Stimulated activated CD8-positive, alpha-beta memory T cell treated with anti-CD3 and anti-CD28 coated beads, Interleukin-4, amount 100 ng/mL, for 48 hours (primary cell): Measurements from ENCODE around the gene TBX1.
A peak's percentile ranks its signal among the peaks of the same experiment; 100 is the strongest.

Source experiments
- DNase-seq: peaks from one replicate; pipeline ENCODE4 v3.0.0-alpha.2; 2020

Gene TBX1

DNA sequence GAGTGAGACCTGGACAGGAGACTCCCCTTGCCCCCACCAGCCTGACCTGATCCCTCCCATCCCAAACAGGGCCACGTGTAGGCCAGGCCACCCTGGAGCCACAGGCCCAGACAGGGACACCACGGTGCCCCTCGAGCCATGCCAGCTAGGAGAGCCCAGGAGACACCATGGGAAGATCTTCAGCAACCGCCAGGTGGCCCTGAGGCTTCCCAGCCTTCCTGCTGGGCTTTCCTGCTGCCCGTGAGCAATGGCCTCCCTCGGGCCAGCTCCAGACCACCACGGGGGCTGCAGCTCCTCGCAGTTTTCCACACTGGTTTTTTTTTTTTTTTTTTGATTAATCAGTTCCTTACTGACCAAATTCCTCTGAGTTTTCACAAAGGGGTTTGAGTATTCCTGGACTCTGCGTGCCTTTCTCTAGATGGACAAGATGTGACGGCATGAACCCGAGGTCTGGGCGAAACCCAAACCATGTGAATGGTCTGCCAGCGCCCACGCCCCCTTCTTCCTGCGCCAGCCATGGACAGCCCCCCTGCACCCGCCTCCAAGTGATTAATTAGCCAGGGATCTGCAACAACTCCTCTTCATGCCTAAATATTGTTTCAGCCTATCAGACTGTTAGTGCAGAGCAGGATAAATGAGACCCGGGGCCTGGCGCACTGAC lies 40.9 kb downstream of the TBX1 start:
- DNase-seq, result no peak

DNA sequence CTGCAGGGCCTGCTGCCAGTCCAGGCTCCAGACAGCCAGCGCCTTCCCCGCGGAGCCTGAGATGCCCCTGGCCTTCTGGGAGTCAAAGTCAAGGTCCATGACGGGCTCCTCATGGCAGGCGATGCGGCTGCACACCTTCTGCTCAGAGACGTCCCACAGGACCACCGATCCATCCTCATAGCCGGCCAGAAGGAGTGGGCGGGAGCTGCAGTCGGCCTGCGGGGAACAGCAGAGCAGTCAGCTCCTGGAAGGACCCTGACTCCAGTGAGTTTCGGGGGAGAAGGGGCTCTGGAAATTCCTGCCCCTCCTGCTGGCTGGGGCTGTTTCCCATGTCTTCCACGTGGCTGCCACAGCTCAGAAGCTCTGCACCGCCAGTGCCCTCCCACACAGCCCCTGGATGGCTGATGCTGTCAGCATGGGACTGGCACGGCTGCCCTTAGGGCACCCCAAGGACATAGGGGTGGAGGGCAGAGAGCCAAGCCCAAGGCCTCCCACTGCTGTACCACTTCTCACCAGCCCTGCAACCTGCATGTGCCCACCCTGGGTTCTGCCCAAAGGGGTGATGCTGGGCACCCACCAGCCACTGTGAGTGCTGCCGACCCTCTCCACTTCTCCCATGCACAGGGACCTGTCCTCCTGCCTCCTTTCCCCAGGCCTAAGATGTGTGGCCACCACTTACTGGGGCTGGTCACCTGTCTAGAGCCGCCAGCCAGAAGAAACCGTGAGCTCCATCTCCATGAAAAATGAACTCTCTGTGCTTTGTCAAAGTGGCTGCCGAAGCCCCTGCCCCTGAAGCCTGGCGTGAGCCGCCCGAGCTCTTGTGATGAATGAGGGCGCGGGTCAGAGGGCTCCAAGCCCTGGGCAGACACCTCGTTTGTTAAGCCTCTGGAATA lies 41.7 kb downstream of the TBX1 start:
- no peak for DNase-seq

- DNase-seq, result no peak
Observed at GRCh38 chr22:19802894-19803735, 42.5 kb downstream of the TBX1 start.

DNA sequence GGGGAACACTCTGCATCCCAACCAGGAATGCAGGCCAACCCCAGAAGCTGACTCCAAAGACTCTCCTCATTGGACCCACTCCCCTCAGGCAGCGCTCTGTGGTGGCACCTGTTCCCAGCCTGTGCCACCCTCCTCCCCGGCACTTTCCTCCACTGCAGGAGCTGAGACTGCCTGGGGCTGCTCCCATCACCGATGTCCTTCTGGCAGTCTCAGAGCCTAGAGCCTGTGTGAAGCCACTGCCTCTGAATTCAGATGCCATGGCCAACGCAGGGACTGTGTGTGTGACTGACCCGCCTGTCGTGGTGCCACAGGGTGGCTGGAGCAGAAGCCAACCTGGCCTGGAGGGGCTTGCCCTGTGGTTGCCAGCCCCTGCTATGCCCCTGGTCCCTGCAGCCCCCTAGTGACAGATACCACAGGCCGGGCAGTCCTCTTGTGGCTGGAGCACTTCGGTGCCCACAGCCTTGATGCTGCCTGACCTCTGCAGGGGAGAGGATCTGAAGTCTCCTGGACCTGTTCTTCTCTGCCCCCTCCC lies 43.2 kb downstream of the TBX1 start:
- no peak for DNase-seq

GRCh38 chr22:19805821-19806212 lies 45.2 kb downstream of the TBX1 start:
- no peak for DNase-seq

DNA sequence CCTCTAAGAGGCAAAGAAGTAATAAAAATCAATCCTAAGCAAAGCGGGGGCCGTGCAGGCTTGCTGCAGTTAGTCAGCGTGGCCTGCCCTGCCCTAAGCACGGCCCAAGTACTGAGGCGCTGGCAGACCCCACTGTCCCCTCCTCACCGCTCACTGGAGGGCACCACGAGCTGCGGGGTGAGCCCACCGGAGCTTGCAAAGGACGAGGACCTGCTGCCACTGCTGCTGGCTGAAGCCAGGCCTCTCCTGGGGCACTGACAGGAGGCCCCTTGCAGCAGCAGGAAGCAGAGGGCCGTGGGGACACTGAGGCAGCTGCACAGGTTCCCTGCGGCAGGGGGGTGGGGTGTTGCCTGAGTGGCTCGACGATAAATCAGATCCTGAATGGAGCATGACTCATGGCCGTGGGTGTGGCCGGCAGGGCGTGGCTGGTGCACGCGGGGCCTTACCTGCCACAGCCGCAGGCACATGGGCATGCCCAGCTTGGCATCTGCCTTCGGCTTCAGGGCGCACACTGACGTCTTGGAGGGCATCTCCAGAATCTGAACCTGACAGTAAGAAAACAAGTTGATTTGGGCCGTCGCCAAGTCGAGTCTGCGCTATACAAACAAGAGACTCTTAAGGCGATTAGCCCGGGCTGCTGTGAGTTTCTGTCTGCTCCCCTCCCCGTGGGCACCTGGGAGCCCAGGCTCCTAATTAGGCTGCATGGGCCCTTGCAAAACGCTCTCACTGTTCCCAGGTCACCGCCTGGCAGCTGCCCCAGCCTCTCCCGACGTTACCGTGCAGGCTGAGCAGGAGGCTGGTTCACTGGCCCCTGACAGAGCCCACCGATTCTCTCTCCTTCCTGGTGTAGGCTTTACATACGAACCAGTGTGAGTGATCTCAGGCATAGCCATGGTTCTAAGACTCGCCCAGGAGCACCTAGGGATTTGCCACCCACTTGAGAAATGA lies 45.9 kb downstream of the TBX1 start:
- DNase-seq, result no peak

DNA sequence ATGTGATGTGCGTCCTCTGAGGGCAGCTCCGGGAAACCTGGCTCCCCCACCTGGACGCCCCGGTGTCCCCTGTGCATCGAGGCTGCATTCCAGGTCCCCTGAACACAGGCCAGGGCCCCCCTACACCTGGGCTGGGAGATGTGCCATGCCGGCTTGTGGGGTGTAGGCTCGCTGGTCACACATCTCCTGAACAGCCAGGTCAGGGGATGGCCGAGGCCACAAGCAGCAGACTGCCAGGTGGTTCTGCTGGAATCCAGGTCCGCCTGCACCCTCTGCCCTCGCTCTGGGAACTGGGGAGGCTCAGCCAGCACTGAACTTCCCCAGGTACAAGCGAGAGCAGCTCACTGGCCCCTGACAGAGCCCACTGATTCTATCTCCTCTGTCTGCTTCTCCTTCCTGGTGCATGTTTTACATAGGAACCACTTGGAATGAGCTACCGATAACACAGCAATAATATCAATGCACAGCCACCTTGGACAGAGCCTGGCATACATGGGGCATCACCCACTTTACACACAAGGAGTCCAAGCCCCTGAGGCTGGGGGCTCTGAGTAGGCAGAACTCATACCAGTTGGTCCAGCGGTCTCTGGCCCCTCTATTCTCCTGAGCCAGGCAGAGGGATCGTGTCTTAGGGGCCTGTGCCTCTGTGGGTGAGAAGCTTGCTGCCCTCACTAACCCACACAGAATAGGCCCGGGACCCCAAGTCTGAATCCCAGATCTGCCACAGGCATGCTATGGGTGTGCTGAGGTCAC lies 46.8 kb downstream of the TBX1 start:
- no peak for DNase-seq

DNA sequence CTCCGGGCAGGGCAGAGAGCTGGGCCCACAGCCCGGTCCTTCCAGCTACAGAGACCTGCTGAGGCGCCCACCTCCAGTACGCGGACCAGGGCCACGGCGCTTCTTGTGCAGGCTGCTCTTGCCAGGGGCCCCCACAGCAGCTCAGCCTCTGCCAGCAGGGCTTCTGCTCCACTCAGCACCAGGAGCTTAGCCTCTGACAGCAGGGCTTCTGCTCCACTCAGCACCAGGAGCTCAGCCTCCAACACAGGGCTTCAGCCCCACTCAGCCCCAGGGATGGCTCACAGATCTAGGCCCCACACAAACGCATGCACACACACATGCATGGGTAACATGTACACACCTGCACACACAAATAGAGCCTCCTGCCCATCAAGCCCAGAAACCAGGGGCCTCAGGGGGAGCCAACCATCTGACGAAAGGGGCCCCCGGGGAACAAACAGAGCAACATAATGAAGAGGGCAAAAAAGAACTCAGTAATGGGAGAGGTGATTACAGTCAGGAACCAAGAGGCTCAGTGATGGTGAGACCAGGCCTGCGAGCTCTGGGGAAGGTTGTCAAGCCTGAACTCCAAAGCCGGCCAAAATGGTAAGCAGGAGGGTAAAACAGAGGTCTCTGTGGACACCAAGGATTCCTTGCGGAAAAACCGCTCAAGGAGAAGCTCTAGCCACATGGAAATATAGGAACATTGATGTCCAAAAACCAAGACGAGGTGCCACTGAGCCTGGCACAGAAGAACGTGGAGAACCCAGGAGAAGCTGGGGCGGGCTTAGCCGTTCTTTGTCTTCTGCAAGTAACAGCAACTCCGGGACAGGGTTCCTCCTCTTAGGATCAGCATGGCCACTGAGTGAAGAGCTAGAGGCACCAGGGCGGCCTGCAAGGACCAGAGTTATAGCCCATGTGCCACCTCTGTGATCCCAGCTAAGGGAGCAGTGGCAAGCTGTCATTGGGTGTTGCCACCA lies 47.6 kb downstream of the TBX1 start:
- DNase-seq, result no peak

GRCh38 chr22:19808873-19809478 lies 48.4 kb downstream of the TBX1 start:
- no peak for DNase-seq

DNA sequence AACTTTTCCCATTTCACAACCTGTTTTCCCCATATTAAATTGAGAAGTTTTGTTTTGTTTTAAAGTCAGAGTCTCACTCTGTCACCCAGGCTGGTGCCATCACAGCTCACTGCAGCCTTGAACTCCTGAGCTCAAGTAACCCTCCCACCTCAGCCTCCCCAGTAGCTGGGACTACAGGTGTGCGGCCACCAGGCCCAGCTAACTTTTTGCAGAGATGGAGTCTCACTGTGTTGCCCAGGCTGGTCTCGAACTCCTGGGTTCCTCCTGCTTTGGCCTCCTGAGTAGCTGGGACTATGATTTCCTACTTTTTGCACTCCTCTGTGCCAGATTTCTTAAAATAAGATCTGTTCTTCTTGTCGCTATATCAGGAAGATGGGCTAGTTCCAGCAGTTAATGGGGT lies 49.2 kb downstream of the TBX1 start:
- no peak for DNase-seq

GRCh38 chr22:19810381-19811201 lies 50.0 kb downstream of the TBX1 start:
- no peak for DNase-seq

- DNase-seq, result no peak
Observed at GRCh38 chr22:19811211-19811621, 50.6 kb downstream of the TBX1 start.

- no peak for DNase-seq
Observed at GRCh38 chr22:19811811-19812771, 51.5 kb downstream of the TBX1 start.

DNA sequence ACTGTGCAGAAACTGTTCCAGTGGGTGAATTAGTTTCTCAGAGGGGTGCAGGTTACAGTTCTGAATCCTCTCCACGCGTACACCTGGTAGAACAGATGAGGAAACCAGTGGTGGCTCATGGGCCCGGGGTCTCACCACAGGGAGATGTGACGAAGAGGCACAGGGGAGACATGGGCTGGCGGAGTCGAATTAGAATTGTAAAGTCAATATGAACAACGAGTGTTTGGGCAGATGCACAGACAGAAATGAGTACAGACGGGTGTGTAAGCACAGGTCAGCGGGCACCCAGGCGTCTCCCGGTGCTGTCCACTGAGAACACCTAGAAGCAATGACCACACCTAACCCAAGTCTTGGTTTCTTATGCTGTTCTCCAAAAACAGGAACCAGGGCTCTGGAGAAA lies 52.3 kb downstream of the TBX1 start:
- DNase-seq, result peak; percentile 12

- peak; percentile 13 for DNase-seq
Observed at GRCh38 chr22:19814428-19814827, 53.9 kb downstream of the TBX1 start.

- DNase-seq, result peak; percentile 10
Observed at GRCh38 chr22:19815093-19815822, 54.7 kb downstream of the TBX1 start.
